HG03432 (cell line): ENCODE results near the gene TBC1D13.
"Not testable (repeated sequence)": the region's sequence is repeated elsewhere in the genome, so short reads cannot be mapped to it uniquely, and the experiment has no call there.

Source experiments
- ATAC-seq: cut with Tn5 transposase; IDR thresholded peaks from one replicate; pipeline ENCODE4 v1.9.1; 2021; ENCODE audit warnings: mild to moderate bottlenecking, moderate library complexity; ENCODE audit not compliant: unreplicated experiment

Gene TBC1D13

DNA sequence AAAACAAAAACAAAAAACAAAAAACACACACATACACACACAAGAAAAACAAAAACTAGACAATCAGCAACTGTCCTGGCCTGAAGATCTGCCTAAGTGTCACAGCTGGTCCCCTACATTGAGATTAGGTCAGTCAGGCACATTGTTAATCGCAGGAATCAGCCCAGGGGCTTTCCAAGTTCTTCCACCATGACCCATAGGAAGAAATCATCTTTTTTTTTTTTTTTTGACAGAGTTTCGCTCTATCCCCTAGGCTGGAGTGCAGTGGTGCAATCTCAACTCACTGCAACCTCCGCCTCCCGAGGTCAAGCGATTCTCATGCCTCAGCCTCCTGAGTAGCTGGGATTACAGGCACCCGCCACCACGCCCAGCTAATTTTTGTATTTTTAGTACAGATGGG lies 56.1 kb downstream of the TBC1D13 start:
- not testable (repeated sequence) for ATAC-seq

DNA sequence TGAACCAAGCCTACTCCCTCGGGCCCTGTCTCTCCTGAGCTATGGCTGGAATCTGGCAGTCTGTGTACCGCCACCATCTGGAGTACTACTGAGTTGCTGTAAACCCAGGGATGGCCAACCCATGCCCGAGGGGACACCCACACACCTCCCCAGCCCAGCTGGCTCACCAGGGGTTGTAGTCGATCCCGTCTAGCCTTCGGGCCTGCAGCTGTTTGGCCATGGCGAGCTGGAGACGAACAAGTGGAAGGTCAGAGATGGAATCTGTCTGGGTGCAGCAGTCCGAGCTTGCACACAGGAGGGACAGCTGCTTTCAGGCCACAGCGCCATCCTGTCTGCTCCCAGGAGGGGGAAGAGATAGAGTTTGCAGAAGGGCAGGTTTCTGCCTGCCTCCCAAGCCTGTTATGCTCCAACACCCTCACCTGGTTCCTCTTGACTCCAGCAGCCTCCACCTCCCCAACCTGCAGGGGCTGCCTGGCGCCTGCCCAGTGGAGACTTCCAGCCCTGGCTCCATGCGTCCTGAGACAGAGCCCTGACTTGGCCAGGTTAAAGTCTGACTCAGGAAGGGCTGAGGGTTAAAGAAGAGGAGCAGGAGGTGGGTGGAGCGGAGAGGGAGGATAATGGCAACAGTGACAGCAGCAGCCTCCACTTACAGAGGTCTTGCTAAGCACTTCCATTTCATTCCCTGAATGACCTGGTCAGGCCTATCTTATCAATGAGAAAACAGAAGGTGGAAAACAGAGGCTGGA lies 58.3 kb downstream of the TBC1D13 start:
- ATAC-seq = no peak

DNA sequence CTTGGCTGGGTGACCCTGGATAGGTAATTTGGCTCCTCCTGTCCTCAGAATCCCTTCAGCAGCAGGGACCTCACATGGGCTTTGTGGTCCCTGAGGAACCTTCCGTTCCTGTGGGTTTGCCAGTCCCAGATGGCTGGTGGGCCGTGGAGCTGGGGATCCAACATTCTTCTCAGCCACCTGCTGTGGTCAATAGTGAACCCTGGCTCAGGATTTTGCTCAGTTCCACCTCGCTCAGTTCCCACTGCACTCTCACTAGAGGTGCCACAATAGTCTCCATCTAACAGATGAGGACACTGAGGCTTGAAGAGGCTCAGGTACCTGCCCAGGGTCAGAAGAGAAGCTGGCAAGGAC lies 59.6 kb downstream of the TBC1D13 start:
- no peak for ATAC-seq

DNA sequence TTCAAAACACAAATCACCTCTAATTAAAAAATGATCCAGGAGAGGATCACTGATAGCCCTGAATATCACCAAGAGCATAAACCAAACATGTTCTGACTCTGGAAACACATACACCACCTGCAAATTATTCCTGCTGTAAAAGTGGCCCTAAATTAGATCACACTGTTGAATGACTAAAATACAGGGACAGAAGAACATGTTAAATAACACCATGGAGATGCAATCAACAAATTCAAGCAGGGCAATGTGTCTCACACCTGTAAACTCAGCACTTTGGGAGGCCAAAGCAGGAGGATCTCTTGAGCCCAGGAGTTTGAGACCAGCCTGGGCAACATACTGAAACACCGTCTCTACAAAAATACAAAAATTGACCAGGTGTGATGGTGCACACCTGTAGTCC lies 60.8 kb downstream of the TBC1D13 start:
- ATAC-seq = no peak

DNA sequence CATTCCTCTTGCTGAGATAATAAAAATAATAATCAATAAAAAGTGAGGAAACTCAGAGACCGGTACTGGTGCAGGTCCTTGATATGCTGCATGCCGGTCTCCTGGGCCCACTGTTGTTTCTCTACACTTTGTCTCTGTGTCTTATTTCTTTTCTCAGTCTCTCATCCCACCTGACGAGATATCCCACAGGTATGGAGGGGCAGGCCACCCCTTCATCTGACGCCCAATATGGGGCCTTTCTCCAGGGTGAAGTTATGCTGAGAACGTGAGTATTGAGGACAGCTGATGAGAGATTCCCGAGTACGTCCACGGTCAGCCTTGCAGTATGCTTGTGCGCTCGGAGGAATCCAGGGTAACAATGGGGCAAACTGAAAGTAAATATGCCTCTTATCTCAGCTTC lies 64.0 kb downstream of the TBC1D13 start:
- not testable (repeated sequence) for ATAC-seq

DNA sequence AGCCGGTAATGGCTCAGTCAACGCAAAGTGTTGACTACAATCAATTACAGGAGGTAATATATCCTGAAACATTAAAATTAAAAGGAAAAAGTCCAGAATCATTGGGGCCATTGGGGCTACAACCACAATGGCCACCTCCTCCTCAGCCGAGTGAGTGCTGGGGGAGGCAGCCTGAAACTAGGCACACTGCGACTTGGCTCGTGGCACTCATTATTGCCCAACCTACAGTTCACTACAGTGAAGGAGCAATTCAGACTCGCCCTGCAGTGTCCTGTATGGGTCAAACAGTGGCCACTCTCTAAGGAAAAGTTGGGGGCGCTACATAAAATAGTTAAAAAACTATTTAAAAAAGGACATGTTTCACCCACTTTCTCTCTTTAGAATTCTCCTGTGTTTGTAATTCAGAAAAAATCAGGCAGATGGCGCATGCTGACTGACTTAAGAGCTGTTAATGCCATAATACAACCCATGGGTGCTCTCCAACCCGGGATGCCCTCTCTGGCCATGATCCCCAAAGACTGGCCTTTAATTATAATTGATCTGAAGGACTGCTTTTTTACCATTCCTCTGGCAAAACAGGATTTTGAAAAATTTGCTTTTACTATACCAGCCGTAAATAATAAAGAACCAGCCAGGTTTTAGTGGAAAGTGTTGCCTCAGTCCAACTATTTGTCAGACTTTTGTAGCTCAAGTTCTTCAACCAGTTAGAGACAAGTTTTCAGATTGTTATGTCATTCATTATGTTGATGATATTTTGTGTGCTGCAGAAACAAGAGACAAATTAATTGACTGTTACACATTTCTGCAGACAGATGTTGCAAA lies 64.9 kb downstream of the TBC1D13 start:
- ATAC-seq = not testable (repeated sequence)

DNA sequence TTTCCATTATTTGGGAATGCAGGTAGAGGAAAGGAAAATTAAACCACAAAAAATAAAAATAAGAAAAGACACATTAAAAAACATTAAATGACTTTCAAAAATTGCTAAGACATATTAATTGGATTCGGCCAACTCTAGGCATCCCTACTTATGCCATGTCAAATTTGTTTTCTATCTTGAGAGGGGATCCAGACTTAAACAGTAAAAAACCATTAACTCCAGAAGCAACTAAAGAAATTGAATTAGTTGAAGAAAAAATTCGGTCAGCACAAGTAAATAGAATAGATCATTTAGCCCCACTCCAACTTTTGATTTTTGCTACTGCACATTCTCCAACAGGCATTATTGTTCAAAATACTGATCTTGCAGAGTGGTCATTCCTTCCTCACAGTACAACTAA lies 65.6 kb downstream of the TBC1D13 start:
- not testable (repeated sequence) for ATAC-seq

DNA sequence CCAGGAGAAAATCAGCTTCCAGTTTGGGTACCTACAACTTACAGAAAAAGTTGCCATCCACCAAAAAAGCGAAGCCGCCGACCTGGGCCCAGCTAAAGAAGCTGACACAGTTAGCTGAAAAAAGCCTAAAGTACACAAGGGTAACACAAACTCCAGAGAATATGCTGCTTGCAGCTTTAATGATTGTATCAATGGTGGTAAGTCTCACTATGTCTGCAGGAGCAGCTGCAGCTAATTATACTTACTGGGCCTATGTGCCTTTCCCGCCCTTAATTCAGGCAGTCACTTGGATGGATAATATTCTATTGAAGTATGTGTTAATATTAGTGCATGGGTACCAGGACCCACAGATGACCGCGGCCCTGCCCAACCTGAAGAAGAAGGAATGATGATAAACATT lies 67.4 kb downstream of the TBC1D13 start:
- ATAC-seq = not testable (repeated sequence)

DNA sequence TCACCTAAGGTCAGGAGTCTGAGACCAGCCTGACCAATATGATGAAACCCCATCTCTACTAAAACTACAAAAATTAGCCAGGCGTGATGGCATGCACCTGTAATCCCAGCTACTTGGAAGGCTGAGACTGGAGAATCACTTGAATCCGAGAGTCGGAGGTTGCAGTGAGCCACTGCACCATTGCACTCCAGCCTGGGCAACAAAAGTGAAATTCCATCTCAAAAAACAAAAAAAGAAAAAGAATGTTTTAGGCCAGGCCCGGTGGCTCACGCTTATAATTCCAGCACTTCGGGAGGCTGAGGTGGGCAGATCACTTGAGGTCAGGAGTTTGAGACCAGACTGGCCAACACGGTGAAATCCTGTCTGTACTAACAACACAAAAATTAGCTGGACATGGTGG lies 71.4 kb downstream of the TBC1D13 start:
- not testable (repeated sequence) for ATAC-seq
